H1 (cell line): ENCODE results near the gene HEXIM2. TPM values are rescaled to one million over a fixed set of nuclear protein-coding genes. Genes with fewer than 3 reads are reported as not detected.

Experiments used
- CTCF ChIA-PET: fragments of 300-600 bp; sonication (Branson Sonifier 250); formaldehyde crosslinking; loops from one replicate; lab custom pipeline; 2021; ENCODE audit not compliant: partially characterized antibody; lab: Charles Lee
- POLR2A ChIA-PET: fragments of 300-600 bp; sonication (Branson Sonifier 250); formaldehyde crosslinking; loops from one replicate; lab custom pipeline; 2021; ENCODE audit warnings: inconsistent platforms; ENCODE audit not compliant: partially characterized antibody; lab: Charles Lee
- DNase-seq, 2 experiments: peaks; one replicate each; pipeline versions ENCODE4 v3.0.0 to v3.0.0-alpha.2; 2010 to 2022; ENCODE audit warnings: low spot score in 2 of 2, low read depth in 1 of 2, mixed read lengths in 1 of 2
- FAIRE-seq: peaks from 2 replicates; lab custom pipeline; 2011; peaks lifted over from hg19 to GRCh38; lab: Jason Lieb, UNC
- H2AFZ ChIP-seq: 2 replicates; pipeline ENCODE4 v1.8.1; 2012; ENCODE audit warnings: low read length, inconsistent platforms
- H2AK5ac ChIP-seq: 2 replicates; pipeline ENCODE4 v1.6.1; 2013; ENCODE audit warnings: low read depth, low read length
- H2BK120ac ChIP-seq: replicated peaks from 2 replicates; pipeline ENCODE3; 2013; ENCODE audit warnings: low read depth, low read length, inconsistent platforms
- H2BK12ac ChIP-seq: 2 replicates; pipeline ENCODE4 v1.6.1; 2013; ENCODE audit warnings: low read depth, low read length
- H2BK15ac ChIP-seq: 2 replicates; pipeline ENCODE4 v1.6.1; 2013; ENCODE audit warnings: low read length
- H2BK20ac ChIP-seq: 2 replicates; pipeline ENCODE4 v1.6.1; 2013; ENCODE audit warnings: low read length
- H2BK5ac ChIP-seq: 2 replicates; pipeline ENCODE4 v1.6.1; 2013; ENCODE audit warnings: low read depth, low read length
- H3K14ac ChIP-seq: 2 replicates; pipeline ENCODE4 v1.6.1; 2013; ENCODE audit warnings: inconsistent platforms; ENCODE audit not compliant: insufficient read length
- H3K18ac ChIP-seq: 2 replicates; pipeline ENCODE4 v1.6.1; 2013; ENCODE audit warnings: low read length; ENCODE audit errors: extremely low read depth
- H3K23ac ChIP-seq: 2 replicates; pipeline ENCODE4 v1.6.1; 2013; ENCODE audit warnings: inconsistent platforms; ENCODE audit not compliant: insufficient read length
- H3K23me2 ChIP-seq: 2 replicates; pipeline ENCODE4 v1.6.1; 2013; ENCODE audit warnings: low read depth, low read length
- H3K27ac ChIP-seq: 2 replicates; pipeline ENCODE4 v1.6.1; 2011; ENCODE audit warnings: low read depth, low read length, inconsistent platforms
- H3K27me3 ChIP-seq, 4 experiments: replicated peaks in 1 of 4; 1 replicate in 1 of 4; 2 replicates in 3 of 4; pipeline versions ENCODE4 v1.6.1 to v1.8.1; 2011 to 2013; ENCODE audit warnings: low read length in 3 of 4, mild to moderate bottlenecking in 3 of 4, inconsistent platforms in 2 of 4, mixed read lengths in 2 of 4, moderate library complexity in 1 of 4; ENCODE audit not compliant: control insufficient read depth in 3 of 4, insufficient read depth in 3 of 4; ENCODE audit errors: extremely low read depth in 1 of 4
- H3K36me3 ChIP-seq, 4 experiments: 2 replicates each; pipeline versions ENCODE4 v1.6.1 to v1.8.1; 2011 to 2013; ENCODE audit warnings: mild to moderate bottlenecking in 4 of 4, low read length in 3 of 4, moderate library complexity in 2 of 4, control low read depth in 1 of 4, inconsistent platforms in 1 of 4; ENCODE audit not compliant: insufficient read depth in 4 of 4, control insufficient read depth in 2 of 4
- H3K4ac ChIP-seq: replicated peaks from 2 replicates; pipeline ENCODE3; 2013; ENCODE audit warnings: low read length, low read depth, mixed read lengths, inconsistent platforms; ENCODE audit not compliant: insufficient read length
- H3K4me1 ChIP-seq, 4 experiments: replicated peaks in 1 of 4; 1 replicate in 1 of 4; 2 replicates in 3 of 4; pipeline versions ENCODE4 v1.6.1 to v1.8.1; 2011 to 2013; ENCODE audit warnings: low read length in 3 of 4, inconsistent platforms in 2 of 4, mixed read lengths in 1 of 4; ENCODE audit not compliant: insufficient read depth in 4 of 4, control insufficient read depth in 3 of 4
- H3K4me2 ChIP-seq, 2 experiments: 2 replicates each; pipeline versions ENCODE4 v1.6.1 to v1.8.1; 2011 to 2013; ENCODE audit warnings: low read depth in 2 of 2, low read length in 2 of 2, control low read depth in 1 of 2, inconsistent platforms in 1 of 2, mild to moderate bottlenecking in 1 of 2; ENCODE audit not compliant: insufficient read depth in 1 of 2
- H3K4me3 ChIP-seq, 4 experiments: fragments of 200-600, 300-600 bp in 1 of 4; sonication (generic), shearing (Covaris generic), sonication (Bioruptor Twin) in 1 of 4; 2 replicates each; pipeline versions ENCODE4 v1.5.1 to v1.8.1; 2011 to 2016; ENCODE audit warnings: low read length in 4 of 4, low read depth in 3 of 4, control low read depth in 2 of 4, inconsistent platforms in 2 of 4, mild to moderate bottlenecking in 2 of 4, mixed read lengths in 1 of 4, moderate library complexity in 1 of 4; ENCODE audit not compliant: insufficient read depth in 2 of 4; ENCODE audit errors: extremely low read depth in 1 of 4
- H3K56ac ChIP-seq: replicated peaks from 2 replicates; pipeline ENCODE3; 2013; ENCODE audit warnings: low read depth, mild to moderate bottlenecking, mixed read lengths, low read length, inconsistent platforms; ENCODE audit not compliant: insufficient read length
- H3K79me1 ChIP-seq: 2 replicates; pipeline ENCODE4 v1.6.1; 2013; ENCODE audit warnings: low read depth, low read length, control low read depth
- H3K79me2 ChIP-seq, 2 experiments: 2 replicates each; pipeline versions ENCODE4 v1.6.1 to v1.8.1; 2012 to 2013; ENCODE audit warnings: low read length in 2 of 2, mild to moderate bottlenecking in 2 of 2, inconsistent platforms in 1 of 2; ENCODE audit not compliant: insufficient read depth in 2 of 2, control insufficient read depth in 1 of 2
- H3K9ac ChIP-seq, 4 experiments: replicated peaks in 1 of 4; 1 replicate in 1 of 4; 2 replicates in 3 of 4; pipeline versions ENCODE4 v1.6.1 to v1.8.1; 2011 to 2013; ENCODE audit warnings: low read depth in 3 of 4, low read length in 3 of 4, control low read depth in 2 of 4, mild to moderate bottlenecking in 2 of 4, moderate library complexity in 2 of 4, inconsistent platforms in 1 of 4; ENCODE audit errors: extremely low read depth in 1 of 4
- H3K9me3 ChIP-seq, 2 experiments: 2 replicates each; pipeline versions ENCODE4 v1.6.1 to v1.8.1; 2012 to 2013; ENCODE audit warnings: mild to moderate bottlenecking in 2 of 2, moderate library complexity in 2 of 2, control low read depth in 1 of 2, inconsistent platforms in 1 of 2, low read depth in 1 of 2, low read length in 1 of 2, mixed read lengths in 1 of 2; ENCODE audit not compliant: insufficient read depth in 2 of 2
- H4K20me1 ChIP-seq, 2 experiments: replicated peaks in 1 of 2; 2 replicates each; pipeline versions ENCODE3 to v1.8.1; 2011 to 2013; ENCODE audit warnings: inconsistent platforms in 2 of 2, low read length in 2 of 2, mild to moderate bottlenecking in 1 of 2; ENCODE audit not compliant: insufficient read depth in 2 of 2, control insufficient read depth in 1 of 2
- H4K5ac ChIP-seq: 2 replicates; pipeline ENCODE4 v1.6.1; 2013; ENCODE audit warnings: low read length, low read depth, mixed read lengths, inconsistent platforms; ENCODE audit not compliant: insufficient read length
- H4K8ac ChIP-seq: 2 replicates; pipeline ENCODE4 v1.8.0; 2013; ENCODE audit warnings: mild to moderate bottlenecking, moderate library complexity, low read length, inconsistent platforms; ENCODE audit not compliant: insufficient read depth; ENCODE audit errors: extremely low read depth
- H4K91ac ChIP-seq: replicated peaks from 2 replicates; pipeline ENCODE3; 2013; ENCODE audit warnings: low read length, mixed read lengths, inconsistent platforms; ENCODE audit not compliant: insufficient read length
- CTCF ChIP-seq, 3 experiments: IDR thresholded peaks; 1 replicate in 2 of 3; 2 replicates in 1 of 3; pipeline versions ENCODE4 v1.5.1 to v1.6.1; 2011; ENCODE audit warnings: low read length in 3 of 3, mild to moderate bottlenecking in 3 of 3, inconsistent platforms in 2 of 3, low read depth in 1 of 3, moderate library complexity in 1 of 3; ENCODE audit not compliant: insufficient read depth in 1 of 3; ENCODE audit errors: control extremely low read depth in 1 of 3
- JUND ChIP-seq: IDR thresholded peaks from 2 replicates; pipeline ENCODE4 v1.6.1; 2011; ENCODE audit warnings: mild to moderate bottlenecking, improper control_type of control experiment, low read length
- MAFK ChIP-seq: IDR thresholded peaks from 2 replicates; pipeline ENCODE4 v1.6.1; 2012; ENCODE audit warnings: low read depth, mild to moderate bottlenecking, improper control_type of control experiment, low read length
- RAD21 ChIP-seq, 2 experiments: IDR thresholded peaks in 1 of 2; conservative IDR thresholded peaks in 1 of 2; 2 replicates each; pipeline ENCODE4 v1.6.1; 2011; ENCODE audit warnings: low read depth in 2 of 2, low read length in 2 of 2, improper control_type of control experiment in 1 of 2, inconsistent platforms in 1 of 2, mild to moderate bottlenecking in 1 of 2, moderate library complexity in 1 of 2
- SIN3A ChIP-seq, 2 experiments: IDR thresholded peaks in 1 of 2; conservative IDR thresholded peaks in 1 of 2; 2 replicates each; pipeline ENCODE4 v1.6.1; 2011 to 2012; ENCODE audit warnings: low read length in 2 of 2, improper control_type of control experiment in 1 of 2, low read depth in 1 of 2, mild to moderate bottlenecking in 1 of 2
- TEAD4 ChIP-seq: IDR thresholded peaks from 2 replicates; pipeline ENCODE4 v1.6.1; 2012; ENCODE audit warnings: low read depth, low read length, inconsistent platforms, mixed read lengths
- WGBS, 2 experiments: shearing (Covaris generic) in 1 of 2; methylation state at CpG; one replicate each; pipeline versions ENCODE4 v1.1.6 to v1.1.7; 2013 to 2015; ENCODE audit warnings: low lambda C conversion rate in 2 of 2, mixed read lengths in 2 of 2, inconsistent platforms in 1 of 2, low coverage in 1 of 2, missing lambda C conversion rate in 1 of 2; ENCODE audit not compliant: insufficient replicate concordance in 2 of 2, insufficient coverage in 1 of 2, insufficient read length in 1 of 2; ENCODE audit errors: extremely low coverage in 1 of 2, missing lambda C conversion rate in 1 of 2; 5-methylcytosine and 5-hydroxymethylcytosine counted together
- polyA plus RNA-seq, 7 experiments: library from polyadenylated mRNA; depleted of rRNA in 3 of 7; stranded (reverse) in 5 of 7; unstranded in 2 of 7; fragments of >200 nt in 5 of 7; fragments of 200-250 nt in 2 of 7; gene quantifications; 1 replicate in 5 of 7; 2 replicates in 1 of 7; 4 replicates in 1 of 7; pipeline versions ENCODE4 v1.2.1 to v1.2.3, GENCODE V29; 2011 to 2013; ENCODE audit warnings: missing spikeins in 2 of 7, mixed read lengths in 2 of 7
- total RNA-seq: library from RNA; stranded (reverse); fragmentation: NEBNext Ultra II Directional; extraction: Animal tissue kit (Norgen Biotek cat#: 25700); gene quantifications from 2 replicates; pipeline ENCODE4 v1.2.1, GENCODE V29; 2021

Gene HEXIM2
- total and polyA plus RNA-seq, 2 of the 8 experiments (the other 6 are each of a cell fraction or from before 2014, with no cell fraction given), result 7.5 to 13.2 TPM

GRCh38 chr17:45218895-45219661 is 57.4 kb downstream of the HEXIM2 start:
- Histone ChIP-seq H3K4me3 (no peak overlapping the region), H4K20me1 (no peaks in the 10 kb centered on the region), H2AFZ (no peak overlapping the region), H3K23me2 (peaks cover 7% of the 10 kb centered on the region; the same call in 1 of the 2 replicates), H3K23ac (no peak overlapping the region), H2BK15ac (peak overlapping the region; percentile 95; the same call in 1 of the 2 replicates), H3K36me3 (no peaks in the 10 kb centered on the region), H2BK5ac (no peak overlapping the region), H2BK20ac (no peak overlapping the region; the same call in 1 of the 2 replicates), H3K14ac (no peak overlapping the region), H3K79me2 (no peaks in the 10 kb centered on the region), H3K4me1 (peaks cover 0 to 9% (median 3%) of the 10 kb centered on the region in 4 experiments; a peak in 3 of 7 replicates), H3K56ac (no peak overlapping the region), H2AK5ac (no peak overlapping the region), H2BK12ac (no peak overlapping the region), H4K8ac (no peak overlapping the region; the same call in 1 of the 2 replicates), H3K9ac (no peak overlapping the region), H2BK120ac (no peak overlapping the region), H3K79me1 (no peaks in the 10 kb centered on the region), H3K18ac (no peak overlapping the region), H3K4me2 (no peak overlapping the region), H4K91ac (no peak overlapping the region), H3K4ac (no peak overlapping the region), H3K27me3 (peaks cover 15 to 42% (median 35%) of the 10 kb centered on the region in 4 experiments), H3K27ac (no peak overlapping the region), H4K5ac (no peak overlapping the region), H3K9me3 (no peaks in the 10 kb centered on the region)
- 28% methylated on average over 12 of the region's 12 CpGs; no CpG with 5 or more reads in 1 of the 2 experiments for WGBS, 2 experiments
- POLR2A ChIA-PET, result interaction anchor here (0.6 to 6.5 kb wide), 8 partner anchors 13 to 210 kb away, joined by 3 to 54 read pairs (median 4); partner anchors contain the start of genes HEXIM1 and HEXIM2
- CTCF ChIA-PET, result interaction anchor here (0.7 to 9.3 kb wide), 47 partner anchors 9 to 214 kb away, joined by 3 to 282 read pairs (median 6); partner anchors contain the start of genes ACBD4, HEXIM1 and HEXIM2
- TF ChIP-seq RAD21 (IDR thresholded peaks at IDR 0.05 in 1 of 2, conservative IDR thresholded peaks at IDR 0.05 in 1 of 2; ENCODE audit: low read depth in 2 of 2, low read length in 2 of 2), result peak; percentile 96 to 97
- peak; percentile 94 to 97 (median 97) for TF ChIP-seq CTCF (IDR thresholded peaks at IDR 0.05; ENCODE audit: control extremely low read depth in 1 of 3, insufficient read depth in 1 of 3, low read depth in 1 of 3, low read length in 3 of 3)
- TF ChIP-seq JUND, result 0 out of 2 replicates have a peak, but pooled peaks have one; percentile 16
- peak in 1 of 2 experiments; percentile 52; a peak in 1 of 4 replicates for TF ChIP-seq SIN3A (conservative IDR thresholded peaks at IDR 0.05 in 1 of 2, IDR thresholded peaks at IDR 0.05 in 1 of 2; ENCODE audit: low read depth in 1 of 2, low read length in 2 of 2)
- TF ChIP-seq MAFK, result no peak
- 0 out of 2 replicates have a peak, but pooled peaks have one; percentile 19 for TF ChIP-seq TEAD4
- peak in 1 of 2 experiments; percentile 99 for DNase-seq
- FAIRE-seq, result peak; percentile 97
